OCI-LY7 (cell line): Measurements from ENCODE around the gene MTURN.

Source experiments
- EZH2phosphoT487 ChIP-seq: fragments of 200-600 bp; sonication (generic); IDR thresholded peaks from 2 replicates; pipeline ENCODE4 v1.6.1; 2018; ENCODE audit warnings: low read depth, borderline replicate concordance, mild to moderate bottlenecking, mixed run types, antibody characterized with exemption, low read length, moderate library complexity, mixed read lengths
- TF ChIP-seq, protein P1 (sequence below): fragments of 200-600 bp; sonication (generic); conservative IDR thresholded peaks from 2 replicates; pipeline ENCODE4 v1.5.1; 2014; ENCODE audit warnings: mild to moderate bottlenecking, antibody characterized with exemption, low read length, moderate library complexity, mixed read lengths

DNA sequence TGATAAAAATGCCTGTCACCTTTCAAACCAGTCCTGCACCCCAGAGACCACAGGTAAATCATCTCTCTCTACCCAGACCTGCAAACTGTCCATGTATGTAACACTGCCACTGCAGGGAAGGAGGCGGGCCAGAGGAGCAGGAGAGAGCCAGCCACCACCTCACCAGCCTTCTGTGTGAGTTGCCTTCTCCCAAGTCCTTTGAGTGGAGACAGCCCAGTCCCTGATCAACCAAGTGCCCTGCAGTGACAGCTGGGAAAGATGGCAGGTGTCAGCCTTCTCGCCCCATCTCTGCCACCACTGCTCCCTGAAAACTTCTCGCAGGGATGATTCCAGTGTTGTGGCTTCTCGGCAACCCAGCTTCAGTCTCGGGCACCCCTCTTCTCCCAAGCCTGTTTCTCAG, 42.4 kb downstream of the MTURN start:
- TF ChIP-seq, protein P1, sequence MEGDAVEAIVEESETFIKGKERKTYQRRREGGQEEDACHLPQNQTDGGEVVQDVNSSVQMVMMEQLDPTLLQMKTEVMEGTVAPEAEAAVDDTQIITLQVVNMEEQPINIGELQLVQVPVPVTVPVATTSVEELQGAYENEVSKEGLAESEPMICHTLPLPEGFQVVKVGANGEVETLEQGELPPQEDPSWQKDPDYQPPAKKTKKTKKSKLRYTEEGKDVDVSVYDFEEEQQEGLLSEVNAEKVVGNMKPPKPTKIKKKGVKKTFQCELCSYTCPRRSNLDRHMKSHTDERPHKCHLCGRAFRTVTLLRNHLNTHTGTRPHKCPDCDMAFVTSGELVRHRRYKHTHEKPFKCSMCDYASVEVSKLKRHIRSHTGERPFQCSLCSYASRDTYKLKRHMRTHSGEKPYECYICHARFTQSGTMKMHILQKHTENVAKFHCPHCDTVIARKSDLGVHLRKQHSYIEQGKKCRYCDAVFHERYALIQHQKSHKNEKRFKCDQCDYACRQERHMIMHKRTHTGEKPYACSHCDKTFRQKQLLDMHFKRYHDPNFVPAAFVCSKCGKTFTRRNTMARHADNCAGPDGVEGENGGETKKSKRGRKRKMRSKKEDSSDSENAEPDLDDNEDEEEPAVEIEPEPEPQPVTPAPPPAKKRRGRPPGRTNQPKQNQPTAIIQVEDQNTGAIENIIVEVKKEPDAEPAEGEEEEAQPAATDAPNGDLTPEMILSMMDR: no peak
- TF ChIP-seq EZH2phosphoT487: no peak
